HG02610 (cell line): Measurements from ENCODE around the gene ZNF565.
A peak's percentile ranks its signal among the peaks of the same experiment; 100 is the strongest.
"Not testable (repeated sequence)": the region's sequence is repeated elsewhere in the genome, so short reads cannot be mapped to it uniquely, and the experiment has no call there.

ENCODE experiments used
- ATAC-seq: cut with Tn5 transposase; IDR thresholded peaks from one replicate; pipeline ENCODE4 v1.9.1; 2021; ENCODE audit warnings: mild to moderate bottlenecking, moderate library complexity; ENCODE audit not compliant: unreplicated experiment

The ZNF565 gene

GRCh38 chr19:36214386-36215275 lies at the start of gene ZNF565, which contains the start of gene ZNF146:
TSS of gene ZNF565 (minus strand) at chr19:36214665. CDS start at chr19:36201985, 12,680 bp downstream.
TSS of gene ZNF146 (plus strand) at chr19:36215106. CDS start at chr19:36236441, 21,335 bp downstream.
- ATAC-seq, result peak; percentile 94

DNA sequence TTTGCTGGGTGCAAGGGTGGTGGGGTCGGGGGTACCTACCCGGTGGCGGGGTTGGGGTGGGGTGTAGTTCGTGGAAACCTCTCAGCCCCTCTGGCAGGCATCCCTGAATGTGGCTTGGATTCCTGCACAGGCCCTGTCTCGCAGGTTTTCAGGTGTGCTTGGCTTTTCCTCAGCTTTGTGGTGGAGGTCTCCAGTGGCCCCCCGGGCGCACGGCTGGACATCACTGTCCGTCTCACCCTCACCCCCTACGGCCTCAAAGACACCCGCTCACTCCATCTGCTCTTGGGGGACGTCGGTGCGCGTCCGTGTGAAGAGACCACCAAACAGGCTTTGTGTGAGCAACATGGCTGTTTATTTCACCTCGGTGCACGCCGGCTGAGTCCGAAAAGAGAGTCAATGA lies 44.7 kb upstream of the ZNF565 start:
- ATAC-seq, result no peak

GRCh38 chr19:36258028-36258875 lies 43.8 kb upstream of the ZNF565 start:
- ATAC-seq, result no peak

DNA sequence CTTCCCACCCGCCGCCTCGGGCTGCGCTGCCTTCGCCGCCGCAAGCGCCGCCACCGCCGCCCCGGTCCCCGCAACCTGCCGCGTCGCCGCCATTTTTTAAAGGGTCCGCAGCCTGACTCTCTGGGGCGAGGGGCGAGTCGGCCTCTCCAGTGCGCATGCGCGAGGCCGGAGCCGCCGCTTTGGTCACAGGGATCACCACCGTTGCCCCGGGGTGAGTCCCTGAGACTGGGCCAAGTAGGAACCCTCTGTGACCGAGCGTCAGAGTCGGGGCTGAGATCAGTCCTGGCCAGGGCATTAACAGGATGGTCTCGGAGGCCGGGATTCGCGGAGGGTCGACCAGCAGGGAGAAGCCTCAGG lies 43.0 kb upstream of the ZNF565 start:
- ATAC-seq, result no peak

DNA sequence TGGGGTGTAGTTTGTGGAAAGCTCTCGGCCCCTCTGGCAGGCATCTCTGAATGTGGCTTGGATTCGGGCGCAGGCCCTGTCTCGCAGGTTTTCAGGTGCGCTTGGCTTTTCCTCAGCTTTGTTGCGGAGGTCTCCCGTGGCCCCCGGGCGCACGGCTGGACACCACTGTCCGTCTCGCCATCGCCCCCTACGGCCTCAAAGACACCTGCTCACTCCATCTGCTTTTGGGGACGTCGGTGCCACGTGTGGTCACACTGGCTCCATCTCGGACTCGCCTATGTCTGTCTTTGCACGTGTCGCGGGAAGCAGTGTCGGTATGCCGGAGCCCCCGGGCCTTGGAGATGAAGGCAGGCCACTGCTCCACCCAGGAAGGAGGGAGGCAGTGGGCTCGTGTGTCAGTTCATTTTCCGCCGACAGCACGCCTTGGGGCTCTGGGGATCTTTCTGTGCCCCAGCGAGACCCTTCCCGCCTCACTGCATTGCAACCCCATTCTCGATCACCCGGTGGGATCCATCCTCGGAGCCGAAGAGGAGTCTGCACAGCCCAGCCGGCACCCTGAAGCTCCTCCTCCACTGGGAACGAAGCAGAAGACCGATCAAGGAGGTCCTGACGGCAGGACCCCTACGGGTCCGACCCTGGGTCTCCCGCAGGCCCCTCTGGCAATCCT lies 42.5 kb upstream of the ZNF565 start:
- no peak for ATAC-seq

- ATAC-seq, result no peak
These were observed 41.6 kb upstream of the ZNF565 start for GRCh38 chr19:36256064-36256463.

GRCh38 chr19:36255316-36255715 lies 40.9 kb upstream of the ZNF565 start:
- no peak for ATAC-seq

- no peak for ATAC-seq
These were observed 40.4 kb upstream of the ZNF565 start for GRCh38 chr19:36254848-36255247.

GRCh38 chr19:36252047-36252446 lies 37.6 kb upstream of the ZNF565 start:
- ATAC-seq, result no peak

- ATAC-seq, result no peak
These were observed 31.6 kb upstream of the ZNF565 start for GRCh38 chr19:36246006-36246481.

DNA sequence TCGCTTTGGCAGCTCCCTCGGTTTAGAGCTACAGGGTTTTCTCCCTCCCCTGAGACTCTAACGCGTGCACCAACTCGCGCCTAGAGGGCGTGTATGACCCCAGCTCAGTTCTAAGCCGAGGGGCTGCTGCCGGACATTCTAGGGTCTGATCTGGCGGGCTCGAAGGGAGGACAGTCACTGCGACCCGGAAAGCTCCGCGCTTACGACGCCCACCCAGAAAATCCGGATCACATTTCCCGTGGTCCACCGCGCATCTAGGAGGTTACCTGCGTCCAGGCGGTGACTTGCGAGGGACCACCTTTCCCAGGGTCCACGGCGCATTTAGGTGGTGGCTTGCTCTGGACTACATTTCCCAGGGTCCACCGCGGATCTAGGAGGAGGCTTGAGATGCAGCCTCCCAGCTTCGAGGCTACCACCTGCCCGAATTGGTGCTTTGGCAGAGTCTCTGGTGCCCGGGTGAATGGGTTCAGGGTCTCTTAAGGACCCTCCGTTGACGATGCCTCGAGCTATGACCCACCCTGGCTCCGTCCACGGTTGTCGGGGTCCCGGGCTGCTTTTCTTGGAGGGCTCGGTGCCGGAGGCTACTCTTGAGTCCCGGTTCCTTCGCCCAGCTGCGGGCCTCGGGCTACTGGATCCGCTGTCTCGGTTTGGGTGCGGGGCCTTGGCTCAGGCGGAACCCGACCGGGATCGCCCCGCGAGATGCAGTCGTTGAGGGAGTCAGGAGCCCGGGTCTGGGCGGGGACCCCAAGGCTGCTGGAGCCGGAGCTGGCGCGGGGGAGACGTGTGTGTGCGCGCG lies 30.9 kb upstream of the ZNF565 start:
- no peak for ATAC-seq

GRCh38 chr19:36244066-36244465 lies 29.6 kb upstream of the ZNF565 start:
- no peak for ATAC-seq

GRCh38 chr19:36236946-36237310 lies 22.5 kb upstream of the ZNF565 start:
- no peak for ATAC-seq

GRCh38 chr19:36236304-36236945 lies 22.0 kb upstream of the ZNF565 start:
- ATAC-seq, result no peak

DNA sequence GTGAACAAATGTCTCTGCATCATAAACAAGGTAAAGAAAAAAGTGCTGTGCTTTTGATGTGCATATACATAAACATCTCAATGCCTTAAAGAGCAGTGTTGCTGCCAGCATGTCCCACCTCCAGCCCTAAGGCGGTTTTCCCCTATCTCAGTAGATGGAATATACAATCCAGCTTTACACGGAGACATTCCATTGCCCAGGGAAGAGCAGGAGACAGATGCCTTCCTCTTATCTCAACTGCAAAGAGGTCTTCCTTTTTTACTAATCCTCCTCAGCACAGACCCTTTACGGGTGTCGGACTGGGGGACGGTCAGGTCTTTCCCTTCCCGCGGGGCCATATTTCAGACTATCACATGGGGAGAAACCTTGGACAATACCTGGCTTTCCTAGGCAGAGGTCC lies 19.2 kb upstream of the ZNF565 start:
- ATAC-seq, result not testable (repeated sequence)

DNA sequence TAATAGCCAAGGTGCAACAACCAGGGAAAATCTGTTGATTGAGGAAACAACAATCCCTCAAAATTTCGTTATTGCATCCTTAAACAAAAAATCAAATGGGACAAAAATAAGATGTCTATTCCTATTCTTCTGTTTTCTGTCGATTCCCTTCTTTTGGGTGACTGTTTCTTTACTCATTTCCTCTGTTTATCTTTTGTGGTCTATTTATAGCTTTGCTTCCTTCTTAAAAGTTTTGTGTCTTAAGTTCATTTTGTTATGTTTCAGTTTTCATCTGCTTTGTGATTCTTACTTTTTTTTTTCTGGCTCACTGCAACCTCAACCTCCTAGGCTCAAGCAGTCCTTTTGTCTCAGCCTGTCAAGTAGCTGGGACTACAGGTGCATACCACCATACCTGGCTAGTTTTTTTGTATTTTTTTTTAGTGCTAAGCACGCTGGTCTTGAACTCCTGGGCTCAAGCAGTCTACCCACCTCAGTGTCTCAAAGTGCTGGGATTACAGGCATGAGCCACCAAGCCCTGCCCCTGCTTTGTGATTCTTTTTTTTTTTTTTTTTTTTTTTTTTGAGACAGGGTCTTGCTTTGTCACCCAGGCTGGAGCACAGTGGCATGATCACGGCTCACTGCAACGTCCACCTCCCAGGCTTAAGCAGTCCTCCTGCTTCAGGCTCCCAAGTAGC lies 10.9 kb upstream of the ZNF565 start:
- no peak for ATAC-seq

GRCh38 chr19:36222503-36222902 lies 8.0 kb upstream of the ZNF565 start:
- ATAC-seq, result no peak

GRCh38 chr19:36221474-36221873 lies 7.0 kb upstream of the ZNF565 start:
- no peak for ATAC-seq
